Prostate gland (tissue), 2 donors: ENCODE results near the gene GOLGA6C.
"Not testable (repeated sequence)": the region's sequence is repeated elsewhere in the genome, so short reads cannot be mapped to it uniquely, and the experiment has no call there.

Experiments
- CTCF ChIP-seq, 4 experiments: fragments of 200-600 bp in 2 of 4; fragments of 450-650 bp in 2 of 4; sonication (generic) in 2 of 4; IDR thresholded peaks; 1 replicate in 3 of 4; 2 replicates in 1 of 4; pipeline ENCODE4 v1.5.1; 2016 to 2019; ENCODE audit warnings: antibody characterized with exemption in 4 of 4, mild to moderate bottlenecking in 2 of 4, moderate library complexity in 2 of 4
- POLR2A ChIP-seq: fragments of 450-650 bp; IDR thresholded peaks from one replicate; pipeline ENCODE4 v1.6.1; 2016; ENCODE audit warnings: antibody characterized with exemption, mild to moderate bottlenecking
- POLR2AphosphoS5 ChIP-seq: sonication (generic); formaldehyde crosslinking; IDR thresholded peaks from one replicate; pipeline ENCODE4 v1.6.1; 2017; ENCODE audit warnings: antibody characterized with exemption

GRCh38 chr15:75312548-75312947 is 54.4 kb downstream of the GOLGA6C start:
- TF ChIP-seq CTCF (IDR thresholded peaks at IDR 0.05); POLR2A; POLR2AphosphoS5: not testable (repeated sequence)
